CD4-positive, alpha-beta memory T cell (primary cell): ENCODE measurements around the gene TTC23L. TPM values are rescaled to one million over a fixed set of nuclear protein-coding genes. Genes with fewer than 3 reads are reported as not detected.

Experiments used
- CTCF ChIA-PET: fragments of 350-600 bp; sonication (Branson Sonifier 250); formaldehyde crosslinking; loops from one replicate; lab custom pipeline; 2021; ENCODE audit warnings: inconsistent platforms; ENCODE audit not compliant: partially characterized antibody; lab: Charles Lee
- POLR2A ChIA-PET: fragments of 350-600 bp; sonication (Branson Sonifier 250); formaldehyde crosslinking; loops from one replicate; lab custom pipeline; 2021; ENCODE audit not compliant: partially characterized antibody; lab: Charles Lee
- DNase-seq, 5 donors: peaks; one replicate each; pipeline versions ENCODE4 v3.0.0 to v3.0.0-alpha.2; 2020 to 2022; ENCODE audit warnings: mixed read lengths in 1 of 5
- H3K27ac ChIP-seq: one replicate; pipeline ENCODE4 v1.7.0; 2013; ENCODE audit warnings: low read depth, low read length
- H3K27me3 ChIP-seq: 2 replicates; pipeline ENCODE4 v1.7.0; 2013; ENCODE audit warnings: mild to moderate bottlenecking, low read length, moderate library complexity; ENCODE audit not compliant: insufficient read depth
- H3K36me3 ChIP-seq: 2 replicates; pipeline ENCODE4 v1.7.0; 2013; ENCODE audit warnings: mild to moderate bottlenecking, low read length, moderate library complexity; ENCODE audit not compliant: insufficient read depth
- H3K4me1 ChIP-seq: 2 replicates; pipeline ENCODE4 v1.7.0; 2013; ENCODE audit warnings: mild to moderate bottlenecking, low read length, moderate library complexity; ENCODE audit not compliant: insufficient read depth
- H3K4me3 ChIP-seq, 2 donors: one replicate each; pipeline ENCODE4 v1.7.0; 2013; ENCODE audit warnings: low read length in 2 of 2, mild to moderate bottlenecking in 1 of 2
- H3K9me3 ChIP-seq, 2 donors: one replicate each; pipeline ENCODE4 v1.7.0; 2013; ENCODE audit warnings: low read length in 2 of 2, control low read depth in 1 of 2; ENCODE audit not compliant: control insufficient read depth in 1 of 2
- H3K27ac Mint-ChIP-seq, 7 donors: one replicate each; pipeline ENCODE4 v1.8.0; 2020 to 2021; ENCODE audit warnings: mixed read lengths in 7 of 7, mild to moderate bottlenecking in 6 of 7, inconsistent platforms in 3 of 7, moderate library complexity in 3 of 7
- H3K27me3 Mint-ChIP-seq, 2 donors: one replicate each; pipeline ENCODE4 v1.8.0; 2020 to 2021; ENCODE audit warnings: mixed read lengths in 2 of 2
- H3K36me3 Mint-ChIP-seq, 2 donors: one replicate each; pipeline ENCODE4 v1.8.0; 2020 to 2021; ENCODE audit warnings: mixed read lengths in 2 of 2, inconsistent platforms in 1 of 2, mild to moderate bottlenecking in 1 of 2
- H3K4me1 Mint-ChIP-seq, 4 donors: one replicate each; pipeline ENCODE4 v1.8.0; 2020 to 2021; ENCODE audit warnings: mixed read lengths in 4 of 4, mild to moderate bottlenecking in 1 of 4
- H3K4me3 Mint-ChIP-seq, 8 donors: one replicate each; pipeline ENCODE4 v1.8.0; 2020 to 2021; ENCODE audit warnings: mixed read lengths in 8 of 8, mild to moderate bottlenecking in 7 of 8, moderate library complexity in 6 of 8, inconsistent platforms in 3 of 8
- H3K9me3 Mint-ChIP-seq, 8 donors: one replicate each; pipeline ENCODE4 v1.8.0; 2020 to 2021; ENCODE audit warnings: mixed read lengths in 8 of 8, mild to moderate bottlenecking in 5 of 8, inconsistent platforms in 3 of 8, moderate library complexity in 1 of 8
- intact Hi-C: fragments of 100-400 bp; cut with micrococcal nuclease; formaldehyde crosslinking; loops from one replicate; pipeline ENCODE4 v1.15.1; 2023
- polyA plus RNA-seq, 2 donors: library from polyadenylated mRNA; unstranded; fragments of 300-500 nt; fragmentation: Illumina TruSeq; gene quantifications; one replicate each; pipeline ENCODE4 v1.2.3, GENCODE V29; 2021
- total RNA-seq, 2 experiments: library from RNA; stranded (reverse); gene quantifications; one replicate each; pipeline ENCODE4 v1.2.3, GENCODE V29; 2021

TTC23L gene
- total and polyA plus RNA-seq, 4 experiments from 2014 or later: 0.47 TPM; not detected in 3

- peak overlapping the region in 1 of 7 donors; percentile 4 for H3K27ac Mint-ChIP-seq
- Histone ChIP-seq H3K4me3 (no peak overlapping the region), H3K27me3 (no peaks in the 10 kb centered on the region), H3K9me3 (no peaks in the 10 kb centered on the region), H3K27ac (no peak overlapping the region), H3K4me1 (peaks cover 6% of the 10 kb centered on the region), H3K36me3 (peaks cover 40% of the 10 kb centered on the region)
- H3K36me3 Mint-ChIP-seq: peaks cover 31 to 61% of the 10 kb centered on the region in 2 donors
- H3K4me1 Mint-ChIP-seq: peaks cover 6 to 14% (median 8%) of the 10 kb centered on the region in 4 donors
- H3K4me3 Mint-ChIP-seq: no peak overlapping the region
- H3K9me3 Mint-ChIP-seq: no peaks in the 10 kb centered on the region
- DNase-seq: no peak
- H3K27me3 Mint-ChIP-seq: no peaks in the 10 kb centered on the region
- intact Hi-C loops: loop anchor here (1.0 to 10.0 kb wide), 2 partner anchors 9 to 270 kb away; partner anchors contain the start of genes BRIX1, RAD1 and RAI14
- POLR2A ChIA-PET: interaction anchor here (1.6 kb wide), 1 partner anchor 9 kb away, joined by 9 read pairs; the partner anchor contains the start of genes BRIX1 and RAD1
- CTCF ChIA-PET: interaction anchor here (1.1 kb wide), 1 partner anchor 9 kb away, joined by 4 read pairs; the partner anchor contains the start of genes BRIX1 and RAD1
Measured at GRCh38 chr5:34924462-34924765, 85.5 kb downstream of the TTC23L start.

DNA sequence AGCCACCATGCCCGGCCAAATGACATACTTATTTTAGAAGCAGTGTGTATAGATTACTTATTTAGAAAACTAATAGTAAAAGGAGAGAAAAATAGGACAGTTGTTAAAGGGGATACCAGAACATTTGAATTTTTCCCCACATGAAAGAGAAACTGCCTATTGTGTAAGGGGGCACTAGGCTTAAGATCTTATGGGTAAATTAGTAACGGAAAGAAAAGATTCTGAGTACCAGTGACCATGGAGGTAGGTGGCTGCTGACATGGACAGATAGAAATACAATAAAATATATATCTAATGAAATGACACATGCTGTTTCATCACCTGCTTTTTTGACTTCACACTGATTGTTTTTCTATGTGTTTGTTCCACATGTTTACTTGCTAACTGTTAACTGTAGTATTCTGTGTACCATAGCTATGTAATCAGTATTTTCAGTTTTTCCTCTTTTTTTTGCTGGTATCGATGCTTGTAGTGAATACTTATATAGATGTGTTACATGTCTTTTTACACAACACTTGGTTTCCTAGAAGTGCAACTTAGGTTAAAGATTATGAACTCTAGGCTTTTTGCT lies 87.4 kb downstream of the TTC23L start:
- no peaks in the 10 kb centered on the region for H3K9me3 ChIP-seq
- H3K4me1 ChIP-seq: peaks cover 20% of the 10 kb centered on the region
- H3K4me3 ChIP-seq: no peak overlapping the region
- CTCF ChIA-PET: no interaction called here
- Mint-ChIP-seq H3K4me3 (peak overlapping the region in 1 of 8 donors; percentile 12), H3K4me1 (peaks cover 14 to 30% (median 19%) of the 10 kb centered on the region in 4 donors), H3K9me3 (no peaks in the 10 kb centered on the region), H3K27ac (peak overlapping the region in 1 of 7 donors; percentile 50), H3K36me3 (peaks cover 25 to 50% of the 10 kb centered on the region in 2 donors), H3K27me3 (no peaks in the 10 kb centered on the region)
- peaks cover 31% of the 10 kb centered on the region for H3K36me3 ChIP-seq
- no peak for DNase-seq
- intact Hi-C loops: loop anchor here (10.0 kb wide), 1 partner anchor 272 kb away; the partner anchor contains the start of gene RAI14
- H3K27ac ChIP-seq: no peak overlapping the region
- POLR2A ChIA-PET: no interaction called here
- no peaks in the 10 kb centered on the region for H3K27me3 ChIP-seq

DNA sequence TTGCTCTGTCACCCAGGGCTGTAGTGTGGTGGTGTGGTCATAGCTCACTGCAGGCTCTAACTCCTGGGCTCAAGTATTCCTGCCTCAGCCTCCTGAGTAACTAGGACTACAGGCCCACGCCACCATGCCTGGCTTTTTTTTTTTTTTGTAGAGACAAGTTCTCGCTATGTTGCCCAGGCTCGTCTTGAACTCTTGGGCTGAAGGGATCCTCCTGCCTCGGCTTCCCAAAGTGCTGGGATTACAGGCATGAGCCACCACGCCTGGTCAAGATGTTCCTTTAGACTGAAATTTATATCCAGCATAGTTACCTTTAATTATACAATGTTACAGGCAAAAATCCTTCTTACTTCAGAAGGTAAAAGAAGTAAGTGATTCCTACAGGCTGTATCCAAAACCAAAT lies 88.8 kb downstream of the TTC23L start:
- H3K9me3 ChIP-seq: no peaks in the 10 kb centered on the region
- Mint-ChIP-seq H3K4me3 (peak overlapping the region in 1 of 8 donors; percentile 31), H3K27me3 (no peaks in the 10 kb centered on the region), H3K4me1 (peaks cover 19 to 36% (median 26%) of the 10 kb centered on the region in 4 donors), H3K36me3 (peaks cover 20 to 42% of the 10 kb centered on the region in 2 donors), H3K27ac (no peak overlapping the region), H3K9me3 (no peaks in the 10 kb centered on the region)
- ChIA-PET POLR2A (interaction anchor here (4.8 kb wide), 1 partner anchor 12 kb away, joined by 169 read pairs; the partner anchor contains the start of genes BRIX1 and RAD1), CTCF (interaction anchor here (0.6 to 0.7 kb wide), 2 partner anchors 25 to 451 kb away, joined by 3 read pairs; no protein-coding TSS in a partner anchor)
- H3K36me3 ChIP-seq: peaks cover 19% of the 10 kb centered on the region
- intact Hi-C loops: loop anchor here (2.0 to 10.0 kb wide), 2 partner anchors 273 to 1947 kb away; partner anchors contain the start of gene RAI14
- no peak for DNase-seq
- no peak overlapping the region for H3K4me3 ChIP-seq
- no peaks in the 10 kb centered on the region for H3K27me3 ChIP-seq
- H3K27ac ChIP-seq: no peak overlapping the region
- peaks cover 25% of the 10 kb centered on the region for H3K4me1 ChIP-seq

- H3K4me1 ChIP-seq: peaks cover 25% of the 10 kb centered on the region
- CTCF ChIA-PET: interaction anchor here (0.6 to 2.4 kb wide), 2 partner anchors 12 to 25 kb away, joined by 3 to 33 read pairs; partner anchors contain the start of genes BRIX1 and RAD1
- POLR2A ChIA-PET: interaction anchor here (4.8 kb wide), 1 partner anchor 13 kb away, joined by 169 read pairs; the partner anchor contains the start of genes BRIX1 and RAD1
- no peak overlapping the region for H3K4me3 ChIP-seq
- Mint-ChIP-seq H3K27me3 (no peaks in the 10 kb centered on the region), H3K4me1 (peaks cover 19 to 36% (median 26%) of the 10 kb centered on the region in 4 donors), H3K9me3 (no peaks in the 10 kb centered on the region), H3K36me3 (peaks cover 19 to 38% of the 10 kb centered on the region in 2 donors), H3K4me3 (peak overlapping the region in 3 of 8 donors; percentile 86 to 90 (median 88)), H3K27ac (peak overlapping the region in 3 of 7 donors; percentile 27 to 95 (median 89))
- no peak for DNase-seq
- H3K9me3 ChIP-seq: no peaks in the 10 kb centered on the region
- intact Hi-C loops: loop anchor here (2.0 to 10.0 kb wide), 2 partner anchors 273 to 1947 kb away; partner anchors contain the start of gene RAI14
- no peak overlapping the region for H3K27ac ChIP-seq
- no peaks in the 10 kb centered on the region for H3K27me3 ChIP-seq
- peaks cover 17% of the 10 kb centered on the region for H3K36me3 ChIP-seq
Measured at GRCh38 chr5:34928267-34928666, 89.3 kb downstream of the TTC23L start.

DNA sequence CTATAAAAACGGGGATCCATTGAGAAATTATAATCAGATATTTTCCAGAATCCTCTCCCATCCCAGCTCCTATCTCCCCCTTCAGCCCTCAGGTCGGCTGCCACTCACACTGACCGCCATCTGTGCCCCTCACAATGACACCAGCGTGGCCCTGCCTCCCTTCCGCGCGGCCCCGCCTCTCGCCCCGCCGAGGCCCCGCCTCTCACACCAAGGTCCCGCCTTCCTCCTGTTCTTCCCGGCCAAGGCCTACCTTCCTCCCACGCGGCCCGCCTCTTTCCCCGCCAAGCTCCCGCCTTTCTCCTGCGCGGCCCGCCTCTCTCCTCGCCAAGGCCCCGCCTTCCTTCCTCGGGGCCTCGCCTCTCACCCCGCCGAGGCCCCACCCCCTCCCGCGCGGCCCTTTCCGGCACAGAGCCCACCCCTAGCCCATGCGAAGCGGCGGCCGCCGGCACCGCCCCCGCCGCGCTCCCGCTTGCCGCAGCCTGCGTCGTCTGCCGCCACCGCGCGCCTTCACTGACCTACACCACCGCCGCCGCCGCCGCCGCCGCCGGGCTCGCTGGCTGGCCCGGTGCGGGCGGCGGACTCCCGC lies 90.3 kb downstream of the TTC23L start, which contains the start of gene DNAJC21:
Gene DNAJC21 (plus strand): TSS at position 426 of the 586 bp plus-strand sequence. CDS start 261 bp downstream, outside the sequence.
- peak; percentile 97 to 98 (median 97) for DNase-seq
- no peaks in the 10 kb centered on the region for H3K9me3 ChIP-seq
- Mint-ChIP-seq H3K36me3 (peaks cover 16 to 36% of the 10 kb centered on the region in 2 donors), H3K4me3 (peak within 1 kb of the TSS; percentile 96 to 99 (median 98)), H3K9me3 (no peaks in the 10 kb centered on the region), H3K27ac (peak within 1 kb of the TSS; percentile 89 to 98 (median 96)), H3K4me1 (peaks cover 24 to 36% (median 31%) of the 10 kb centered on the region in 4 donors), H3K27me3 (no peaks in the 10 kb centered on the region)
- CTCF ChIA-PET: interaction anchor here (0.8 to 2.4 kb wide), 3 partner anchors 13 to 90 kb away, joined by 4 to 33 read pairs (median 5); partner anchors contain the start of genes BRIX1, RAD1 and TTC23L
- POLR2A ChIA-PET: interaction anchor here (0.6 to 4.8 kb wide), 14 partner anchors 10 to 1947 kb away, joined by 3 to 169 read pairs (median 6); partner anchors contain the start of genes AMACR, BRIX1, LMBRD2 and NADK2
- H3K36me3 ChIP-seq: peaks cover 11% of the 10 kb centered on the region
- peak within 1 kb of the TSS; percentile 77 to 83 for H3K4me3 ChIP-seq
- peaks cover 25% of the 10 kb centered on the region for H3K4me1 ChIP-seq
- H3K27ac ChIP-seq: peak within 1 kb of the TSS; percentile 84
- H3K27me3 ChIP-seq: no peaks in the 10 kb centered on the region
- intact Hi-C loops: loop anchor here (1.0 to 10.0 kb wide), 5 partner anchors 14 to 1946 kb away; partner anchors contain the start of genes BRIX1, RAD1, RAI14 and TTC23L

GRCh38 chr5:34929720-34930461 lies 90.9 kb downstream of the TTC23L start:
- H3K27ac Mint-ChIP-seq: peak overlapping the region; percentile 89 to 98 (median 96)
- peak overlapping the region; percentile 96 to 99 (median 98) for H3K4me3 Mint-ChIP-seq
- H3K27me3 Mint-ChIP-seq: no peaks in the 10 kb centered on the region
- Histone ChIP-seq H3K27ac (peak overlapping the region; percentile 84), H3K4me1 (peaks cover 25% of the 10 kb centered on the region), H3K4me3 (peak overlapping the region; percentile 77 to 83), H3K36me3 (peaks cover 7% of the 10 kb centered on the region), H3K27me3 (no peaks in the 10 kb centered on the region), H3K9me3 (no peaks in the 10 kb centered on the region)
- H3K9me3 Mint-ChIP-seq: no peaks in the 10 kb centered on the region
- DNase-seq: peak; percentile 80 to 91 (median 83)
- intact Hi-C loops: loop anchor here (1.0 to 10.0 kb wide), 5 partner anchors 15 to 1945 kb away; partner anchors contain the start of genes BRIX1, RAD1, RAI14 and TTC23L
- POLR2A ChIA-PET: interaction anchor here (0.6 to 4.8 kb wide), 16 partner anchors 9 to 1947 kb away, joined by 3 to 169 read pairs (median 4); partner anchors contain the start of genes AMACR, BRIX1, LMBRD2 and NADK2
- CTCF ChIA-PET: interaction anchor here (0.6 to 2.4 kb wide), 5 partner anchors 9 to 1313 kb away, joined by 3 to 33 read pairs (median 4); partner anchors contain the start of genes BRIX1, RAD1 and TTC23L
- H3K4me1 Mint-ChIP-seq: peaks cover 26 to 42% (median 33%) of the 10 kb centered on the region in 4 donors
- peaks cover 11 to 35% of the 10 kb centered on the region in 2 donors for H3K36me3 Mint-ChIP-seq
